Globus pallidus (tissue), 1 donor: Measurements from ENCODE around the gene CRIP2.
A peak's percentile ranks its signal among the peaks of the same experiment; 100 is the strongest.

ENCODE experiments used
- DNase-seq: peaks from one replicate; pipeline ENCODE4 v3.0.0-alpha.2; 2015; ENCODE audit warnings: low spot score

CRIP2 gene

DNA sequence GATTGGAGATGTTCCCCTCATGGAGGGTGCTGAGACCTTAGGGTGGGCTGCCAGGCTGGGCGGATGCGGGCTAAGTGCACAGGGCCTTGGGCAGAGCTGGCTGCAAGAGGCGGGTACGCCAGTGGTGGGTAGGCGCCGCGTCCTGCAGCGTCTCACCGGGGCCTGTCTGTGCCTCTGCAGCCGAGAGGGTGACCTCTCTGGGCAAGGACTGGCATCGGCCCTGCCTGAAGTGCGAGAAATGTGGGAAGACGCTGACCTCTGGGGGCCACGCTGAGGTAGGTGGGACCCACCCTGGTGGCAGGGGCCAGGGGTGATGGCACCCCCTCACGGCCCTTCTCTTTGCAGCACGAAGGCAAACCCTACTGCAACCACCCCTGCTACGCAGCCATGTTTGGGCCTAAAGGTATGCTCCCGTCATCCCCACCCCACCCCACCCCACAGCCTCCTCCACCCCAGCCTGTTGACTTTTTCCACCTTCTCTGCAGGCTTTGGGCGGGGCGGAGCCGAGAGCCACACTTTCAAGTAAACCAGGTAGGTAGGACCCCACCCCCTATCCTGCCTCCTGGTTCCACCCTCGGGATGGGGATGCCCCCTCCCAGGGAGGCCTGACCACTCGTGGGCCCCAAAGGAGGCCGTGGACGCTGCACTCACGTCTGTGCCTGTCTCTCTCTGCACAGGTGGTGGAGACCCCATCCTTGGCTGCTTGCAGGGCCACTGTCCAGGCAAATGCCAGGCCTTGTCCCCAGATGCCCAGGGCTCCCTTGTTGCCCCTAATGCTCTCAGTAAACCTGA, 13.6 kb downstream of the CRIP2 start:
- DNase-seq: no peak

- no peak for DNase-seq
Measured at GRCh38 chr14:105488781-105489541, 14.3 kb downstream of the CRIP2 start.

DNA sequence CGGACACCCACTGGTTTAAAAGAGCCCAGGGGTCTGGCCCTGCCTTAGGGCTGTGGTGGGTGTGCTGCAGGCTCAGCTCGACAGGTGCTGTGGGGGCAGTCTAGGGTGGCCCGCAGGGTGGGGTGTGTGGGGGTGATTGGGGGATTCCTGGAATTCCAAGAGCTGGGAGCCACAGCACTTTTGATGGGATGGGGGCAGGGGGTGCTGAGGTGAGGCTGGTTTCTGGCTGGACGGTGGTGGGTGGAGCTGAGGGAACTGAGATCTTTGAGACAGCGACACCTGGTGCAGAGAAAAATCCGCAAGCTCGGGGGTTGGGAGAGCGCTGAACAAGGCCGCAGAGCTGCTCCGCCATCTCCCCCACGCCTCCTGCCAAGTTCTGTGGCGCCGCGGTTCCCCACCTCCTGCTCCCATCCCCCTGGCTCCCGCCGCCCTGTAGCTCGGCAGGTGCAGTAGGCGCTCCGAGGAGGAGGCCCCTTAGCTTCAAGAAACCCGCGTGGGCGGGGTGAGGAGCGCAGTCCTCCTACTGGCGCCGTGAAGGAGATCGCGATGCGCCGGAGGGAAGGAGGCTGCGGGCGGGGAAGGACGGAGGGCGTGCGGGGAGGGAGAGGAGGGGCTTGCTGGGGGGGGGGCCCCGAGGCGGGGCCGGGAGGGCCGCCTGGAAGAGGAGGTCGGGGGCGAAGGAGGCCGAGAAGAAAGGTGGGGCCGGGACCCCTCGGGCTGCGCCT, 15.1 kb downstream of the CRIP2 start:
- peak; percentile 75 for DNase-seq

GRCh38 chr14:105490267-105490571, 15.6 kb downstream of the CRIP2 start:
- no peak for DNase-seq

DNA sequence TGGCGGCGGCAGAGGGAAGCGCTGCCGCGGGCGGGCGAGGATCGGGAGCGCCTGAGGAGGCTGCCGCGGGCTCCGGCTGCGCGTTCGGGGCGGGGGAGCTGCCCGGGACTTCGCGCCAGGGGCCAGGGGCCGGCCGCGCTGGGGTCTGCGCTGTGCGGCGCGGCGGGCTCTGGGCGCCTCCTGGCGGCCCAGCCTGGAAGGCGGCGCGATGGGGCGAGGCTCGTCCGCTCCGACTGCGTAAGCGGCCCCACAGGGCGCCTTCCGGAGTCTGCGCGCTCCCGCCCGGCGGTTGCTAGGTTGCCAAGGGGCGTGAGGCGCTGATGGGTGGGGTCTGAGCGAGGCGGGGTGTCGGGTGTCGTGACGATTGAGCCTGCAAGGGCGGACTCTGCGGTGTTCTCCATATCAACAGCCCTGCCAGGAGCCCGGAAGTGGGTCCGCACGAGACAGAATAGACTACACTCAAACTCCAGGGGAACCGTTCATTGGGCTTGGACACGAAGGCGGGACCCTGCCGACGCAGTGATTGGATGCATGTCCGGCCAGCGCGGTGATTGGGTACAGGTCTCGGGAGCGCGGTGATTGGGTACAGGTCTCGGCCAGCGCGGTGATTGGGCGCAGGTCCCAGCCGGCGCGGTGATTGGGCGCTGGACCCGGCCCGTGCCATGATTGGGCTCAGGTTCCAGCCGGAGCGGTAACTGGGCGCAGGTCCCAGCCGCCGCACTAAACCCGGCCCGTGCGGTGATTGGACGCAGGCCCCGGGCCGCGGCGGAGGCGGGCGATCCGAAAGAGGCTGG, 16.1 kb downstream of the CRIP2 start, which contains the start of gene TEDC1:
TSS of gene TEDC1 (plus strand) at position 675 of the 794 bp plus-strand sequence. CDS start 130 bp downstream, outside the sequence.
- DNase-seq: peak; percentile 100

DNA sequence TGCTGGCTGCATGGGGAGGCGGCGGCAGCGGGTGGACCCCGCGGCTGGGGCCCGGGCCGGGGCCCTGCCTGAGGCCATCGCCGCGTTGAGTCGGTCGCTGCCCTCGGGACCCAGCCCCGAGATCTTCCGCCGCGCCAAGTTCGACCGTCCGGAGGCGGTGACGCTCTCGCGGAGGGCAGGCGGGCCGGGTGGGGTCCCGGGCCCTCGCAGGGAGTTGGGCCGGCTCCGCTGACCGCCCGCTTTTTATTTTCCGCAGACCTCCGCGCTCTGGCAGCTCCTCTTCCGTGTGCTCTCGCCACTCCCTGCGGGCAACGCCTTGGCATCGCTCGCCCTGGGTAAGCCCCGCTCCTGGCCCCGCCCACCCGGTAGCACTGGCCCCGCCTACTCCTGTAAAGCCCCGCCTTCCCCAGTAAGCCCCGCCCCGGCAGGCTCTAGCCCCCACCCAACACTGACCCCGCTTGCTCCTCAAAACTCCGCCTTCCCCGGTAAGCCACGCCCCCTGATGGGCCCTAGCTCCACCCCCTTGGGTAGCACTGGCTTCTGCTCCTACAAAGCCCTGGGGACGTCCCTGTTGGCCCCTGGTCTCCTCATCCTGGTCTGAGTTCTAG, 16.8 kb downstream of the CRIP2 start:
- peak; percentile 53 for DNase-seq

DNA sequence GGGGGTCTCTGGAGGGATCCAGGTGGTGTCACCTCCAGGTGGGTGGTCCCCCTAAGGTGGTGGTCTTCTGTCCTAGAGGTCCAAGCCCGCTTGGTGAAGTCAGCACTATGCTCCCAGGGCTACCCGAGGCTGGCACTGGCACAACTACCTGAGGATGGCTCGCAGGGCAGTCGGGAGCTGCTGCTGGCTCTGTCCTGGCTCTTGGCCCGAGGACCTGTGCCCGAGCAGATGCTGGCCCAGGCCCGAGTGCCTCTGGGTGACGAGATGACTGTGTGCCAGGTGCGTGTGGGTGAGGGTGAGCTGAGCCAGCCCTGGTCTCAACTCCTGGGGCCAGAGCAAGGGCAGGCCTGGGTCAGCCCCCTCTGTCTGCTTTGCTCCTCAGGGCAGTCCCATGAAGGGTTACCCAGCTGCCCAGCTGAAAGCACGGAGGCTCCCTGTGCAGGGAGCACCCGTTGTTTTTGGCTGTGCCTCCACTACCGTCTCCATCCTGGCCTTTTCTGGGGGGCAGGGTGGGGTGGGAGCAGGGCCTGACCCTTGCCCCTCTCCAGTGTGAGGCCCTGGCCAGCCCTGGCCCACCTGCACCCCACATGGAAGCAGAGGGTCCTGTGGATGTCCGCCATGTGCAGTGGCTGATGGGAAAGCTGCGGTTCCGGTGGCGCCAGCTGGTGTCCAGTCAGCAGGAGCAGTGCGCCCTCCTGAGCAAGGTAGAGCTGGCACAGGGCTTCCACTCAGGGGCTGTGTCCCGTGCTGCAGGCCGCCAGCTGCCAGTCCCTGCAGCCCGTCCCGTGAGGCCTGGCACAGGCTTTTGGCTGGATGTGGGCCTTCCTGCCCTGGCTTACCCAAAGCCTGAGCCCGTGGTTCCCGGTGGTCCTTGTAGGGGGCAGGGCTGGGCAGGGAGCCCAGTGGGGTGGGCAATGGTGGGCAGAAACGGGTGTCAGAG, 17.7 kb downstream of the CRIP2 start:
- DNase-seq: no peak

GRCh38 chr14:105492971-105493871, 18.6 kb downstream of the CRIP2 start:
- DNase-seq: no peak

GRCh38 chr14:105493921-105494605, 19.4 kb downstream of the CRIP2 start:
- no peak for DNase-seq

- DNase-seq: no peak
Measured at GRCh38 chr14:105494606-105494929, 19.9 kb downstream of the CRIP2 start.

GRCh38 chr14:105495101-105495989, 20.7 kb downstream of the CRIP2 start:
- DNase-seq: no peak

DNA sequence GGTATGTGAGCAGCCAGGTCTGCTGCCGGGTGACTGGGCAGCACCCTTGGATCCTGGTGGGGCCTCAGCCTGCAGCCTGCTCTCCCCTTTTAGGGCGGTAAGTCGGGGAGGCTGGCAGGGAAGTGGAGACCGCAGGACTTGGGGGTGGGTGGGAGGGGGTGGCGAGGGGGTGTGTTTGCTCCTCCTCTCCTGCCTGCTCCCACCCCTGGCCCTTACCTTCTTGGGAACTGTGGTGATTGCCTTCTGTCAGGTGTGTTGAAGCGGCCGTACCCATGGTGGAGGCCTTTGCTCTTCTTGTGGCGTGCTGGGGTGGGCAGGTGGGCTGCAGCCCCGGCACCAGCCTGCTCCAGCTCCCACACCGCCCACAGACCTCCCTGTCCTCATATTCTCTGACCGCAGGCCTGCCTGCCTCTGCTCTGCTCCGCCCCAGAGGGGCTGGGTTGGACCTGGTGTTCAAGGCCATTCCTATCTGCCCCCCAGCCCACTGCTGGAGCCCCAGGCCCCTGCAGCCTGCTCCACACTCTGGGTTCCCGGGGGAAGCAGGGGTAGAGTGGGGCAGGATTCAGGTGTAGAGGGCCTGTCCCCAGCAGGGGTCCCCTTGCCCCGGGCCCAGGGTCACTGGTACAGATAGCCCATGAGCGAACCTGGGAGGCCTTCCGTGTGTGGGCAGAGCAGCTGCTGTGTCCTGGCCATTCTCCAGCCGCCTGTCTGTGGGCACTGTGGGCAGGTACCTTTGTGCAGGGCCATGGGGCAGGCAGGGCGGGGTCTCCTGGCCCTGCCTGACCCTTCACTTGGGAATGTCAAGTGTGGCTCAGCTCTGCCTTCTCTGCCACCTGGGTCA, 21.6 kb downstream of the CRIP2 start:
- DNase-seq: no peak

- DNase-seq: no peak
Measured at GRCh38 chr14:105496831-105497591, 22.4 kb downstream of the CRIP2 start.

- DNase-seq: no peak
Measured at GRCh38 chr14:105497671-105498429, 23.2 kb downstream of the CRIP2 start.
